Superior temporal gyrus (tissue), 1 donor: ENCODE measurements around the gene DDX10.
A peak's percentile ranks its signal among the peaks of the same experiment; 100 is the strongest.

Experiments used
- DNase-seq: peaks from one replicate; pipeline ENCODE4 v3.0.0-alpha.2; 2016; ENCODE audit errors: extremely low spot score

Gene DDX10

GRCh38 chr11:108906329-108906728 lies 241.5 kb downstream of the DDX10 start:
- DNase-seq, result no peak

DNA sequence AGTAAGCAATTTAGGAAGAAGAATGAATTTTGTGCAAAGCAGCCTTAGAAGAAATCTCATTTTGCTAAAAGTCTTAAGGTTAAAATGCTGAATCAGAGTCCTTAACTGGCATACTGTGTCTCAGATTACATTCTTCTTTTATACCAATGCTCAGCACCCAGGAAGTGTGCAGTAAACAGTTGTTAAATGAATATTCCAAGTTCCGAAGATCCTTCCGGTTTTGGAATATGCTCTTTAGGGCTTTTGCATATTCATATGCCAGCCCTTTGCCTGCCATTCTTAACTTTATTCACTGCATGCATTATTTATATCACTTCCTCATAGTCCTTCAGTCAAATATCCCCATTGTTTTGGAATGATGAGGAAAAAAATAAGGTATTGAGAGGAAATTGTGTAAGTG lies 242.0 kb downstream of the DDX10 start:
- DNase-seq, result no peak

DNA sequence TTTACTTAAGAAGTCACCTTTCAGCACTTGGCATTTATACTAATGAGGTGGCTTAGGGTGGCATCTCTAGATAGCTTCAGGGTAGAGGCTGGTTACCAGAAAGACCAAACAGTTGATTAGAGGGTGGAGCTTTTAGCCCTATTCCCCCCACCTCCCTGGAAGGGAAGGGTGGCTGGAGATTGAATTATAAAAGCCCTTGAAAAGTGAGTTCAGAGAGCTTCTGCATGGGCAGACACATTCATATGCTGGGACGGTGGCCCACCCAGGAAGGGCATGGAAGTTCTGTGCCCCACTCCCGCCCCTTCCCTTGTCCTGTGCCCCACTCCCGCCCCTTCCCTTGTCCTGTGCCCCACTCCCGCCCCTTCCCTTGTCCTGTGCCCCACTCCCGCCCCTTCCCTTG lies 244.2 kb downstream of the DDX10 start:
- DNase-seq, result no peak

DNA sequence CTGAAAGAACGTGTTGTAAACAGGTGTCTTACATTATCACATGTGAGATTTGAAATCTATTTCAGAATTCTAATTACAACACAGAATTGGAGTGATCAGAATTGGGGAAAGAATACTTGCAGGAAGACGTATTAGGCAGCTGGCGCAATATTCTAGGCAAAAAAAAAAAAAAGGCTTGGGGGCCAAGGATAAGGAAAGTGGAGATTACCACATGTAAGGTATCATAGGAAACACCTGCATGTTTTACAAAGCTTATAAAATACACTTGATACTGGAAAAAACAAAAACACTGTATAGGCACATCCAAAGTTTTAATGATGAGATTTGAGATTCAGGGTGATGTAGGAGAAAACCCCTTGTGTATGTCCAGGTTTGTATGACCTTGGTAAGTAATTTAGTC lies 245.1 kb downstream of the DDX10 start:
- DNase-seq, result no peak

GRCh38 chr11:108912581-108912980 lies 247.7 kb downstream of the DDX10 start:
- DNase-seq, result no peak

DNA sequence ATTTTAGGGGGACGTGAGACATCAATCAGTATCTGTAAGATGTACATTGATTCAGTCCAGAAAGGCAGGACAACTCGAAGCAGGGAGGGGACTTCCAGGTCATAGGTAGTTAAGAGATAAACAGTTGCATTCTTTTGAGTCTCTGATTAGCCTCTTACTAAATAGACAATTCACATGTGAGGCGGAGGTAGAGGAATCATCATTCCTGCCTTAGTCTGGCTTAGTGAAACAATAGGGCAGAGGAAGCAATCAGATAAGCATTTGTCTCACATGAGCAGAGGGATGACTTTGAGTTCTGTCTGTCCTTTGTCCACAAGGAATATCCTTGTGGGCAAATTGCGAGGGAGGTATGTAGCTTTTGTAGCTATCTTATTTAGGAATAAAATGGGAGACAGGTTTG lies 248.3 kb downstream of the DDX10 start:
- no peak for DNase-seq

- DNase-seq, result no peak
Measured at GRCh38 chr11:108914211-108914610, 249.3 kb downstream of the DDX10 start.

DNA sequence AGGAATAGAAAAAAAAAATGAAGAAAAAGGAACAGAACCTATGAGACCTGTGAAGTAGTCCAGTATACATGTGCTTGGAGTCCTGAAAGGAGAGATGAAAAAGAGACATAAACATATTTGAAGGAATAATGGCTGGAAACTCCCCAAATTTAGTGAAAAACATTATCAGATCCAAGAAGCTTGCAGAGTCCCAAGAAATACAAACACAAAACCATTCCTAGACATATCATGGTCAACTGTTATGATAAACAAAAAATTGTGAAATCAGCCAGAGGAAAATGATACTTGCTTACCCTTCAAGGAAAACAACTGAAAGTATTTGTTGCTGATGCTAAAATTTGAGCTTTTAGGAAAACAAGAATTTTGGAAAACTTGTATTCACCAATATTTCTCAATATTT lies 250.1 kb downstream of the DDX10 start:
- no peak for DNase-seq

GRCh38 chr11:108915666-108916065 lies 250.8 kb downstream of the DDX10 start:
- DNase-seq, result no peak

GRCh38 chr11:108916290-108916689 lies 251.4 kb downstream of the DDX10 start:
- no peak for DNase-seq

DNA sequence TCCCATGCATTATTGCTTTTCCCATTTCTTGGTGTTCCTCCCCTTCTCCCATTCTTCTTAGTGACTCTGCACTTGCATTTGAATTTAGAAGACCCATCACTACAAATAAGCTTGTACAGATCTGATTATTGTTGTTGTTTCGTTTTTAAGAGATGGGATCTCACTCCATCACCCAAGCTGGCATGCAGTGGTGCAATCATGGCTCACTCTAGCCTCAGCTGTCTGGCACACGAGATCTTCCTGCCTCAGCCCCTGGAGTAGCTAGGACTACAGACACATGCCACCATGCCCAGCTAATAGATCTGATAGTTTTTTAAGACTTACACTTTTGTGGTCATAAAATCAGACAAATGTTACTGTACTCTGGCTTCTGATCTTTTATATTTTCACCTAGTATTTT lies 252.1 kb downstream of the DDX10 start:
- DNase-seq, result no peak

DNA sequence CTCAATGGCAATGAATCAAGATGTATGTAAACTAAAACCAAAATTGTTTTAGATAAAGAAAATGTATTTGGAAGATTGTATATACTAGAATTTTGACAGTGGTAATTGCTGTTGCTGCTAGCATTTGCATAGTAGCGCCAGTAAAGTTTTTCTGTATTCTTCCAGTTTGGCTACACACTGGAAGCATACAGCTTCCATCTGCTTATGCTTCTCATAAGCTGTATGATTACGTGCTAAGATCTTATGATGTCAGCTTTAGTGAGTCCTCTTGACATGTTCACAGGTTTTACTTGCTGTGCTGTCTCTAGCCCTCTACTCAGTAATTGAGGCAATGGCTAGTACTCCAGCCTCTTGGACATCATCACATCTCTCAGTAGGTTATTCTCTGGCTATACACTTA lies 256.3 kb downstream of the DDX10 start:
- no peak for DNase-seq

GRCh38 chr11:108922241-108922640 lies 257.4 kb downstream of the DDX10 start:
- no peak for DNase-seq

DNA sequence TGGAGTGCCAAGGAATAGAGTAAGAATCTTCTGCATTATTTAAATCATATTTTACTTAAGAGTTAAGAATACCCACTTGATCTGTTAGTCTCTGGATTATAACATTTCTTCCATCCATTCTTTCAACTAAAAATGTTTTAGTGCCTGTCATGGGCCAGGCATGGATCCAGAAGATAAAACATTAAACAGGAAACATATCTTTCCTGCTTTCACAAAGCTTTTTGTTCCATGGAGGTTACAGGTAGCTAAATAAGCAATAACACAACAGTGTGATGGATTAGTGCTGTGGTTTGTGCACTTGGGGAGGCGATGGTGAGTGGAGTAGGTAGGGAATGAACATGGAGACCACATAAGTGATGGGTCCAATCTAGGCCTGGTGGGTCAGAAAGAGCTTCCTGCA lies 258.5 kb downstream of the DDX10 start:
- DNase-seq, result no peak

DNA sequence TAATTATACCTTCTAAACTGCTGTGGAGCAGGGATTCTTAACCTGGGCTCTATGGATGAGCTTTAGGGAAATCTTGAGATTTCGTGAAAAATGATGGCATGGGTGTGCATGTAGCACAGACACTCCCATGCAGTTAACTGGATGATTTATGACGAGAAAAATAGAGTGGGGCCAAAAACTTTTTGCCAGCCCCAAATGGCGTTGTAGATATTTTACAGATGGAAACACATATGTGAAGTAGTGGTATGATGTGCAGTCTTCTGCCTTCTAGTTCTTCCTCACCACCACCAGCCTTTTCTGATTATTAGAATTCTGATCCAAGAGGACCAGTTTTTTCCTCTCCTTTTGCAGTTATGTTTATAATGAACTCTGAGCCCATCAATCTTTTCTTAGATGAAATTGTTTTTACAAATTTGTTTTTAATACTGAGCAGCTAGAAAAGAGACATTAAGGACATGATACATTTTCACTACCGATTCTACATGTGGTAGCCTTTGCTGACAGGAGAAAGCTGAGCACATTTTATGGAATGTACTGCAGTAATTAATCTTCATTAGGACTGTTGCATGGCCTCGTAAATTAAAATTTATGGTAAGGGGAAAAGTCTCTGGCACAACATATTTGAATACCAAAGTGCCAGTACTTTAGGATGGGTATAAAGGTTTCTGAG lies 261.4 kb downstream of the DDX10 start:
- no peak for DNase-seq

DNA sequence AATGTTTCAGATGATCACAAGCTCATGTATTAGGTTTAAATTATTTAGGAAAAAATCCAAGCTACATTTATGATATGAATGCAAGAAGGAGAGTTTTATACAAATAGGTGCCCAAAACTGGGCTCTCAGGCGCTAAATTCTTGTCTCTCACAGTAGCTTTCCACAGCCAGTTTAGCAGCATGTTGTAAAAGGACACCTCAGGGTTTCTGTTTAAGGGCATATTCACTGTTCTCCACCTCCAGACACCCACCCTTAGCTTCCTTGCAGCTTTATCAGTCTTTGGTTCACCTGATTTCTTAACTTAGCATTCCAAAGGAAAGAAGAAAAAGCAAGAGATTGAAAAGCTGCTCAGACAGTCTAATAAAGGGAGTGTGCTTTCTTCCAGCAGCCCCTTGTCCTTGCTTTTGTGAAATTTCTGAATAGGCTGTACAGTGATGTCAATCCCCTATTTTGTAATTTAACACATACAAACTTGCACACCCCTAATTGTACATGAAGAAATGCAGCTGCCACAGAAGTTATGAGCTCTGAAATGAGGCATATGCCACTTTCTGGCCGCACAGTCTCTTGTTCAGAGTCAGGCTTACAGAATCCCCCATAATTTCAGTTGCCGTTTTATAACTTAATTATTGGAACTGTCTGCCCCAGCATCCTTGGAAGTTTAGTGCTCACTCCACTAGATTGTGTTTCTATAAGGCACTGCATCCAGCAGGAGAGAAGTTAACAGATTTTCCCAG lies 262.1 kb downstream of the DDX10 start:
- no peak for DNase-seq

GRCh38 chr11:108927791-108928545 lies 263.1 kb downstream of the DDX10 start:
- no peak for DNase-seq

GRCh38 chr11:108929241-108929640 lies 264.4 kb downstream of the DDX10 start:
- no peak for DNase-seq

DNA sequence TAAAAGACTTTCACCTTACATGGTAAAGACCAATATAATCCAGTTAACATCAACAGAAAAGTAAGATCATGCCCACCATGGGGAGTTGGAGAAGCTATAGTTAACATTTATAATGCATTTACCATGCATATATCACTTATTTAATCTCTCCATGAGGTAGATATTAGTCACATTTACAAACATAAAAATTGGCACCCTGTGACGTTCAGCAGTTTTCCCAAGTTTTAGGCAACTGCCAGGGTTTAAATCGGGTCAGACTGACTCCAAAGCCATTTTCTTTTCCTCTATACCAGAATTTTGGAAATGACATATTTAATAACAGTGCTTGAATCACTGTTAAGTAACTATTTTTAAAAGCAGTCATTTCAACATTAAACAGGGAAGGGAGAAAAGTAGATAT lies 266.3 kb downstream of the DDX10 start:
- no peak for DNase-seq

- no peak for DNase-seq
Measured at GRCh38 chr11:108933630-108934029, 268.8 kb downstream of the DDX10 start.

DNA sequence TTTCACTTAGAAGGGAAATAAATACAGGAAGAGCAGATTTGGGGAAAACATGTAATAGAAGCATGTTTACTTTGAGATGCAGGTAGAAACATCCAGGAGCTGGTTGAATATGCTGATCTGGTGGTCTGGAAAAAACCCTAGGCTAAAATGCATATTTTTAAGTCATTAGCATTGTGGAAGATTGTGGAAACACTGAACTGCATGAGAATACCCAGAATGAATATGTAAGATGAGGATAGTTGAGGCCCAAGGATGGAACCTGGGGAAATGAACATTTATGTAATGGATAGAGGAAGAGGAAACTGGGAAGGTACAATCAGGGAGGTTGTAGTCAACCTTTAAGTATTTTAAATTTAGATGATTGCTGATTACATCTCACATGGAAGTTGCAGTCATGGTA lies 269.4 kb downstream of the DDX10 start:
- DNase-seq, result no peak

DNA sequence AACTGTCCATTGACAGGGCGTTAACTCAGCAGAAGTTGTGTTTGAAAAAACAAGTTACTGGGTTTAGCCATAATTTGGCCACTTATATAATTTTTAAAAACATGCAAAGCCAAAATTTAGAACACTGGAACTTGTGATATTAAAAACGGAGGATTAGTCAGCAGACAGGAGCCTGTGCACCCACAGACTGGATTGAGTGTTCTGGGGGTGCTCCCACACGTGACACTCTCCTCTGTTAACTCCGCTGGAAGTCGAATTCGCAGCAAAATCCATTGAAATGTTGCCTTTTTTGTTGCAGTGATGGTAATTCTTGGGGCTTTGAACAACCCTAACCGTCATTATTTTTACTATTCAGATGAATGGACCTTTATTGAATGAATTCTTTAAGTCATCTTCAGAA lies 269.8 kb downstream of the DDX10 start:
- peak; percentile 26 for DNase-seq

- no peak for DNase-seq
Measured at GRCh38 chr11:108937746-108938145, 272.9 kb downstream of the DDX10 start.
